ENCODE data around the gene RUFY3.

RUFY3 gene

GRCh38 chr4:70743731-70744130 lies 22.0 kb downstream of the RUFY3 start:
- Histone ChIP-seq H3K9ac (ENCODE audit: low read length) (no peak overlapping the region), H3K23ac (ENCODE audit: low read length) (no peak overlapping the region), H3K4ac (ENCODE audit: low read depth, low read length) (no peak overlapping the region), H4K8ac (ENCODE audit: low read depth, low read length) (no peak overlapping the region), H3K4me1 (ENCODE audit: control insufficient read depth in 1 of 2, insufficient read depth in 2 of 2, low read length in 2 of 2) (no peaks in the 10 kb centered on the region), H3K18ac (ENCODE audit: low read length) (no peak overlapping the region), H3K79me2 (ENCODE audit: control insufficient read depth, insufficient read depth, low read length, poor library complexity) (no peaks in the 10 kb centered on the region), H4K12ac (ENCODE audit: low read depth, low read length) (no peak overlapping the region), H3K4me2 (ENCODE audit: low read length) (no peak overlapping the region), H2BK5ac (ENCODE audit: low read depth, low read length, poor library complexity) (no peak overlapping the region), H3K14ac (ENCODE audit: low read length) (no peak overlapping the region), H3K79me1 (ENCODE audit: low read length) (no peaks in the 10 kb centered on the region), H3K27me3 (ENCODE audit: insufficient read depth, low read length) (no peaks in the 10 kb centered on the region), H2AK5ac (ENCODE audit: low read length) (no peak overlapping the region), H3K4me3 (ENCODE audit: low read depth, low read length) (no peak overlapping the region), H2BK120ac (ENCODE audit: insufficient read depth, low read length, poor library complexity) (no peak overlapping the region), H3K36me3 (ENCODE audit: control insufficient read depth in 1 of 2, insufficient read depth in 2 of 2, low read length in 2 of 2) (no peaks in the 10 kb centered on the region), H2BK12ac (ENCODE audit: low read length) (no peak overlapping the region), H4K91ac (ENCODE audit: low read depth, low read length) (no peak overlapping the region), H3K9me3 (ENCODE audit: insufficient read depth, low read depth, low read length) (no peaks in the 10 kb centered on the region), H2AFZ (ENCODE audit: insufficient read depth, low read length, poor library complexity) (no peak overlapping the region), H3K27ac (ENCODE audit: low read depth, low read length) (no peak overlapping the region)
- no peak for DNase-seq
- WGBS (ENCODE audit: extremely low coverage, insufficient coverage, insufficient read length), result no CpG with 5 or more reads among the region's 1 CpG

- no peaks in the 10 kb centered on the region for H3K4me1 ChIP-seq (ENCODE audit: control insufficient read depth in 1 of 2, insufficient read depth in 2 of 2, low read length in 2 of 2)
- no peak overlapping the region for H4K8ac ChIP-seq (ENCODE audit: low read depth, low read length)
- no peak overlapping the region for H2BK12ac ChIP-seq (ENCODE audit: low read length)
- no peak overlapping the region for H4K91ac ChIP-seq (ENCODE audit: low read depth, low read length)
- no peak overlapping the region for H3K27ac ChIP-seq (ENCODE audit: low read depth, low read length)
- DNase-seq, result peak; percentile 17 to 75
- H3K79me2 ChIP-seq (ENCODE audit: control insufficient read depth, insufficient read depth, low read length, poor library complexity), result no peaks in the 10 kb centered on the region
- no peak overlapping the region for H3K9ac ChIP-seq (ENCODE audit: low read length)
- no peak overlapping the region for H3K4me3 ChIP-seq (ENCODE audit: low read depth, low read length)
- H4K12ac ChIP-seq (ENCODE audit: low read depth, low read length), result no peak overlapping the region
- H3K9me3 ChIP-seq (ENCODE audit: insufficient read depth, low read depth, low read length), result no peaks in the 10 kb centered on the region
- no peak overlapping the region for H2BK5ac ChIP-seq (ENCODE audit: low read depth, low read length, poor library complexity)
- H3K14ac ChIP-seq (ENCODE audit: low read length), result no peak overlapping the region
- H2AFZ ChIP-seq (ENCODE audit: insufficient read depth, low read length, poor library complexity), result no peak overlapping the region
- H3K18ac ChIP-seq (ENCODE audit: low read length), result no peak overlapping the region
- no peaks in the 10 kb centered on the region for H3K36me3 ChIP-seq (ENCODE audit: control insufficient read depth in 1 of 2, insufficient read depth in 2 of 2, low read length in 2 of 2)
- no peak overlapping the region for H3K4ac ChIP-seq (ENCODE audit: low read depth, low read length)
- no peak overlapping the region for H3K23ac ChIP-seq (ENCODE audit: low read length)
- no peaks in the 10 kb centered on the region for H3K27me3 ChIP-seq (ENCODE audit: insufficient read depth, low read length)
- H2BK120ac ChIP-seq (ENCODE audit: insufficient read depth, low read length, poor library complexity), result no peak overlapping the region
- no peak overlapping the region for H3K4me2 ChIP-seq (ENCODE audit: low read length)
- no CpG with 5 or more reads among the region's 9 CpGs for WGBS (ENCODE audit: extremely low coverage, insufficient coverage, insufficient read length)
- no peak overlapping the region for H2AK5ac ChIP-seq (ENCODE audit: low read length)
- no peaks in the 10 kb centered on the region for H3K79me1 ChIP-seq (ENCODE audit: low read length)
Measured at GRCh38 chr4:70746179-70746839, 24.5 kb downstream of the RUFY3 start.

- no peak for DNase-seq
- no CpG with 5 or more reads among the region's 3 CpGs for WGBS (ENCODE audit: extremely low coverage, insufficient coverage, insufficient read length)
Measured at GRCh38 chr4:70747874-70748273, 26.1 kb downstream of the RUFY3 start.

GRCh38 chr4:70749313-70749712 lies 27.5 kb downstream of the RUFY3 start:
- H3K14ac ChIP-seq (ENCODE audit: low read length), result no peak overlapping the region
- H3K4me3 ChIP-seq (ENCODE audit: low read depth, low read length), result no peak overlapping the region

More at GRCh38 chr4:70747874-70748273, 26.1 kb downstream of the RUFY3 start:
- no peaks in the 10 kb centered on the region for H3K79me1 ChIP-seq (ENCODE audit: low read length)
- no peak overlapping the region for H2BK12ac ChIP-seq (ENCODE audit: low read length)
- no peak overlapping the region for H2BK5ac ChIP-seq (ENCODE audit: low read depth, low read length, poor library complexity)
- no peaks in the 10 kb centered on the region for H3K36me3 ChIP-seq (ENCODE audit: control insufficient read depth in 1 of 2, insufficient read depth in 2 of 2, low read length in 2 of 2)
- H4K91ac ChIP-seq (ENCODE audit: low read depth, low read length), result no peak overlapping the region
- no peak overlapping the region for H3K9ac ChIP-seq (ENCODE audit: low read length)
- no peak overlapping the region for H2AFZ ChIP-seq (ENCODE audit: insufficient read depth, low read length, poor library complexity)
- no peak overlapping the region for H3K4ac ChIP-seq (ENCODE audit: low read depth, low read length)
- H3K79me2 ChIP-seq (ENCODE audit: control insufficient read depth, insufficient read depth, low read length, poor library complexity), result no peaks in the 10 kb centered on the region
- no peak overlapping the region for H4K8ac ChIP-seq (ENCODE audit: low read depth, low read length)
- H3K18ac ChIP-seq (ENCODE audit: low read length), result no peak overlapping the region
- H3K4me3 ChIP-seq (ENCODE audit: low read depth, low read length), result no peak overlapping the region
- no peaks in the 10 kb centered on the region for H3K4me1 ChIP-seq (ENCODE audit: control insufficient read depth in 1 of 2, insufficient read depth in 2 of 2, low read length in 2 of 2)
- no peak overlapping the region for H3K14ac ChIP-seq (ENCODE audit: low read length)
- no peak overlapping the region for H3K23ac ChIP-seq (ENCODE audit: low read length)
- no peak overlapping the region for H3K4me2 ChIP-seq (ENCODE audit: low read length)
- H3K27me3 ChIP-seq (ENCODE audit: insufficient read depth, low read length), result no peaks in the 10 kb centered on the region
- H3K27ac ChIP-seq (ENCODE audit: low read depth, low read length), result no peak overlapping the region
- no peak overlapping the region for H2AK5ac ChIP-seq (ENCODE audit: low read length)
- H4K12ac ChIP-seq (ENCODE audit: low read depth, low read length), result no peak overlapping the region
- no peaks in the 10 kb centered on the region for H3K9me3 ChIP-seq (ENCODE audit: insufficient read depth, low read depth, low read length)
- H2BK120ac ChIP-seq (ENCODE audit: insufficient read depth, low read length, poor library complexity), result no peak overlapping the region

More at GRCh38 chr4:70749313-70749712, 27.5 kb downstream of the RUFY3 start:
- Histone ChIP-seq H2BK5ac (ENCODE audit: low read depth, low read length, poor library complexity) (no peak overlapping the region), H3K79me2 (ENCODE audit: control insufficient read depth, insufficient read depth, low read length, poor library complexity) (no peaks in the 10 kb centered on the region), H3K27ac (ENCODE audit: low read depth, low read length) (no peak overlapping the region), H2AFZ (ENCODE audit: insufficient read depth, low read length, poor library complexity) (no peak overlapping the region), H4K91ac (ENCODE audit: low read depth, low read length) (no peak overlapping the region), H3K9ac (ENCODE audit: low read length) (no peak overlapping the region), H3K4me1 (ENCODE audit: control insufficient read depth in 1 of 2, insufficient read depth in 2 of 2, low read length in 2 of 2) (no peaks in the 10 kb centered on the region), H3K4ac (ENCODE audit: low read depth, low read length) (no peak overlapping the region), H2BK12ac (ENCODE audit: low read length) (no peak overlapping the region), H3K36me3 (ENCODE audit: control insufficient read depth in 1 of 2, insufficient read depth in 2 of 2, low read length in 2 of 2) (no peaks in the 10 kb centered on the region), H4K12ac (ENCODE audit: low read depth, low read length) (no peak overlapping the region), H3K18ac (ENCODE audit: low read length) (no peak overlapping the region), H2BK120ac (ENCODE audit: insufficient read depth, low read length, poor library complexity) (no peak overlapping the region), H3K9me3 (ENCODE audit: insufficient read depth, low read depth, low read length) (no peaks in the 10 kb centered on the region), H4K8ac (ENCODE audit: low read depth, low read length) (no peak overlapping the region), H3K79me1 (ENCODE audit: low read length) (no peaks in the 10 kb centered on the region), H2AK5ac (ENCODE audit: low read length) (no peak overlapping the region), H3K23ac (ENCODE audit: low read length) (no peak overlapping the region), H3K27me3 (ENCODE audit: insufficient read depth, low read length) (no peaks in the 10 kb centered on the region), H3K4me2 (ENCODE audit: low read length) (no peak overlapping the region)
- WGBS (ENCODE audit: extremely low coverage, insufficient coverage, insufficient read length), result no CpG with 5 or more reads among the region's 1 CpG
- no peak for DNase-seq
